Glomerular endothelial cell (primary cell): ENCODE data around the gene ANKLE2. TPM values are rescaled to one million over a fixed set of nuclear protein-coding genes. Genes with fewer than 3 reads are reported as not detected.
"Not testable (repeated sequence)": the region's sequence is repeated elsewhere in the genome, so short reads cannot be mapped to it uniquely, and the experiment has no call there.

Experiments used
- DNase-seq: peaks from one replicate; pipeline ENCODE4 v3.0.0-alpha.2; 2011; ENCODE audit warnings: low read depth, low spot score; ENCODE audit errors: extremely low read depth
- total RNA-seq: library from RNA; depleted of rRNA; stranded (reverse); fragments of >200 nt; gene quantifications from 2 replicates; pipeline ENCODE4 v1.2.3, GENCODE V29; 2015

Gene ANKLE2
- total RNA-seq, 1 donor from 2014 or later: 76.8 TPM

- DNase-seq: no peak
Measured at GRCh38 chr12:132777614-132778013, 16.0 kb upstream of the ANKLE2 start.

GRCh38 chr12:132776816-132777568, 15.4 kb upstream of the ANKLE2 start:
- no peak for DNase-seq

GRCh38 chr12:132776230-132776625, 14.6 kb upstream of the ANKLE2 start:
- DNase-seq: not testable (repeated sequence)

- no peak for DNase-seq
Measured at GRCh38 chr12:132775502-132776229, 14.0 kb upstream of the ANKLE2 start.

GRCh38 chr12:132774646-132775275, 13.1 kb upstream of the ANKLE2 start:
- DNase-seq: no peak

- DNase-seq: no peak
Measured at GRCh38 chr12:132774159-132774558, 12.5 kb upstream of the ANKLE2 start.

GRCh38 chr12:132773077-132773955, 11.7 kb upstream of the ANKLE2 start:
- DNase-seq: no peak

GRCh38 chr12:132772606-132773005, 11.0 kb upstream of the ANKLE2 start:
- DNase-seq: no peak

- no peak for DNase-seq
Measured at GRCh38 chr12:132771126-132771838, 9.7 kb upstream of the ANKLE2 start.

- DNase-seq: peak; percentile 42
Measured at GRCh38 chr12:132766380-132767085, 4.9 kb upstream of the ANKLE2 start.

- no peak for DNase-seq
Measured at GRCh38 chr12:132765361-132765760, 3.7 kb upstream of the ANKLE2 start.

- no peak for DNase-seq
Measured at GRCh38 chr12:132764231-132764630, 2.6 kb upstream of the ANKLE2 start.

GRCh38 chr12:132761921-132762583, 420 bp upstream of the ANKLE2 start:
- peak; percentile 12 for DNase-seq

- DNase-seq: no peak
Measured at GRCh38 chr12:132759359-132759758, 2.3 kb downstream of the ANKLE2 start.

GRCh38 chr12:132758825-132759224, 2.8 kb downstream of the ANKLE2 start:
- not testable (repeated sequence) for DNase-seq

- DNase-seq: no peak
Measured at GRCh38 chr12:132754160-132754932, 7.3 kb downstream of the ANKLE2 start.

GRCh38 chr12:132753670-132754069, 8.0 kb downstream of the ANKLE2 start:
- not testable (repeated sequence) for DNase-seq

- no peak for DNase-seq
Measured at GRCh38 chr12:132748319-132748718, 13.3 kb downstream of the ANKLE2 start.
